Measurements from ENCODE around the gene CS. TPM values are rescaled to one million over a fixed set of nuclear protein-coding genes. Genes with fewer than 3 reads are reported as not detected.

Gene CS
- polyA plus RNA-seq, 4 donors = 94.6 to 138 (median 117) TPM

- H3K27me3 ChIP-seq (ENCODE audit: control insufficient read depth in 3 of 3, insufficient read depth in 3 of 3, low read length in 3 of 3) = no peaks in the 10 kb centered on the region
- no peak overlapping the region for H3K4me3 ChIP-seq (ENCODE audit: low read depth in 1 of 3, low read length in 3 of 3)
- H3K9me3 ChIP-seq (ENCODE audit: control insufficient read depth in 2 of 2, insufficient read depth in 1 of 2, low read depth in 1 of 2, low read length in 1 of 2) = no peaks in the 10 kb centered on the region
- H3K36me3 ChIP-seq (ENCODE audit: control insufficient read depth in 3 of 3, insufficient read depth in 2 of 3, low read depth in 1 of 3, low read length in 3 of 3) = peaks cover 39 to 87% (median 50%) of the 10 kb centered on the region in 3 donors
- DNase-seq = no peak
- H3K27ac ChIP-seq (ENCODE audit: low read depth in 1 of 3, low read length in 2 of 3) = no peak overlapping the region
- peaks cover 0 to 9% (median 0%) of the 10 kb centered on the region in 3 donors for H3K4me1 ChIP-seq (ENCODE audit: control insufficient read depth in 3 of 3, insufficient read depth in 2 of 3, low read depth in 1 of 3, low read length in 2 of 3)
- FAIRE-seq = no peak
- WGBS, 3 donors = 85 to 95% (median 94%) methylated on average over 6 to 8 of the region's 8 CpGs
Measured at GRCh38 chr12:56248711-56249110, 51.4 kb downstream of the CS start.

DNA sequence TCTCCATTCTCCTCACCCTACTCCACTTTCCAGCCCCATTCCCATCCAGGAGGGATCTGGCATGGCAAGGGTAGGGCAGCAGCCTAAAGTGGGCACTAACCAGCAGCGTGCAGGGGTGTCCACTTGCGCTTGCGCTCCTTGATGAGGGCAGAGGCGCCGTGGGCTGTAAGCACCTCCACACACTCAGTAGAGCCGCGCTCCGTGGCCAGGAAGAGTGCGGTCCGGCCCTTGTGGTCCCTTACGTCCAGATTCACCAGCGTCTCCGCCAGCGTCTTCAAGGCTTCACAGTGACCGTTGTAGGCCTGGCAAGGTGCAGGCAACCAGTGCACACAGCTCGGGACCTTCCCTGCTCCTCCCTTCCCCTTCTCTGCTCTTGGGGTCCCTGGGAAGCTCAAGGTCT, 52.2 kb downstream of the CS start:
- DNase-seq (no peak), FAIRE-seq (no peak)
- H3K9me3 ChIP-seq (ENCODE audit: control insufficient read depth in 2 of 2, insufficient read depth in 1 of 2, low read depth in 1 of 2, low read length in 1 of 2) = no peaks in the 10 kb centered on the region
- H3K36me3 ChIP-seq (ENCODE audit: control insufficient read depth in 3 of 3, insufficient read depth in 2 of 3, low read depth in 1 of 3, low read length in 3 of 3) = peaks cover 42 to 87% (median 51%) of the 10 kb centered on the region in 3 donors
- no peak overlapping the region for H3K4me3 ChIP-seq (ENCODE audit: low read depth in 1 of 3, low read length in 3 of 3)
- no peaks in the 10 kb centered on the region for H3K27me3 ChIP-seq (ENCODE audit: control insufficient read depth in 3 of 3, insufficient read depth in 3 of 3, low read length in 3 of 3)
- no peak overlapping the region for H3K27ac ChIP-seq (ENCODE audit: low read depth in 1 of 3, low read length in 2 of 3)
- WGBS, 3 donors = 94 to 96% (median 95%) methylated on average over 16 of the region's 16 CpGs
- peaks cover 0 to 16% (median 0%) of the 10 kb centered on the region in 3 donors for H3K4me1 ChIP-seq (ENCODE audit: control insufficient read depth in 3 of 3, insufficient read depth in 2 of 3, low read depth in 1 of 3, low read length in 2 of 3)

DNA sequence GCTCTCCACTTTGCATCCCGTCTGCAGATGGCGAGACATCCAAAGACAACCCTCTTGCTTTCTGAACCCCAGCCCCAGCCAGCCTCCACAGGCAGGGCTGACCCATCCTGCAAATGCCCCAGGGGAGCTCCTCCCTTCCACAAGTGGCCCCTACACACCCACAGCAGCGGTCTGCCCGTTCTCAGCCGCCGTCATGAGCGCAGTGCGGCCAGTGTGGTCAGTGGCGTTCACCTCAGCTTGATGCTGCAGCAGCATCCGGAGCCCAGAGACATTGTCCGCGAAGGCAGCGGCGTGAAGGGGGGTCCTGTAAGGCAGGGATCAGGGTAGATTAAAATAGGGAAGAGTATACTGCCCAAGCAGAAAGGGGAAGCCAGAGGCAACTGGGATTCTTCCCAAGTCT, 55.6 kb downstream of the CS start:
- Histone ChIP-seq H3K4me1 (ENCODE audit: control insufficient read depth in 3 of 3, insufficient read depth in 2 of 3, low read depth in 1 of 3, low read length in 2 of 3) (peaks cover 0 to 17% (median 0%) of the 10 kb centered on the region in 3 donors), H3K36me3 (ENCODE audit: control insufficient read depth in 3 of 3, insufficient read depth in 2 of 3, low read depth in 1 of 3, low read length in 3 of 3) (peaks cover 45 to 92% (median 48%) of the 10 kb centered on the region in 3 donors), H3K27me3 (ENCODE audit: control insufficient read depth in 3 of 3, insufficient read depth in 3 of 3, low read length in 3 of 3) (no peaks in the 10 kb centered on the region), H3K9me3 (ENCODE audit: control insufficient read depth in 2 of 2, insufficient read depth in 1 of 2, low read depth in 1 of 2, low read length in 1 of 2) (no peaks in the 10 kb centered on the region), H3K27ac (ENCODE audit: low read depth in 1 of 3, low read length in 2 of 3) (no peak overlapping the region), H3K4me3 (ENCODE audit: low read depth in 1 of 3, low read length in 3 of 3) (no peak overlapping the region)
- WGBS, 3 donors = 93 to 97% (median 94%) methylated on average over 14 of the region's 14 CpGs
- DNase-seq (no peak), FAIRE-seq (no peak)

DNA sequence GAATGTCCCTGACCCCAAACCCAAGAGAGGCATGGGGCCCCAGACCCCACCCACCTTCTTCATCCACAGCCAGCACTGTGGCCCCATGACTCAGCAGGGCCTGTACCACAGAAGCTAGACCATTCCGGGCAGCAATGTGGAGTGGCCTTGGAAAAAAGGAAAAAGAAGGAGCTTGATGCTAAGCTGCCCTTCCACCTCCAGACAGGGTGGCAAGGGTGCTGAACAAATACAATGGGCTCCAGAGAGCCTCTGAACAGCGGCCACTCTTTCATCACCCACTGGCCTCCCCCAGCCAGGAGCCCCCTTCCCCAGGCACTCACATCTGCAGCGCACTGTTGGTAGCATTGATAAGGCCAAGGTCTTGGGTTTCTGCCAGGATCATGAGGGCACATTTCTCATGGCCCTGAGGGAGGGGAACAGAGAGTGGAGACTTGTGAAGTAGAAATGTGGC, 56.4 kb downstream of the CS start:
- peaks cover 43 to 93% (median 49%) of the 10 kb centered on the region in 3 donors for H3K36me3 ChIP-seq (ENCODE audit: control insufficient read depth in 3 of 3, insufficient read depth in 2 of 3, low read depth in 1 of 3, low read length in 3 of 3)
- 43 to 60% (median 47%) methylated on average over 3 of the region's 3 CpGs for WGBS, 3 donors
- no peaks in the 10 kb centered on the region for H3K9me3 ChIP-seq (ENCODE audit: control insufficient read depth in 2 of 2, insufficient read depth in 1 of 2, low read depth in 1 of 2, low read length in 1 of 2)
- peak overlapping the region in 1 of 3 donors; percentile 6 for H3K27ac ChIP-seq (ENCODE audit: low read depth in 1 of 3, low read length in 2 of 3)
- peaks cover 0 to 17% (median 0%) of the 10 kb centered on the region in 3 donors for H3K4me1 ChIP-seq (ENCODE audit: control insufficient read depth in 3 of 3, insufficient read depth in 2 of 3, low read depth in 1 of 3, low read length in 2 of 3)
- H3K4me3 ChIP-seq (ENCODE audit: low read depth in 1 of 3, low read length in 3 of 3) = no peak overlapping the region
- no peak for FAIRE-seq
- no peaks in the 10 kb centered on the region for H3K27me3 ChIP-seq (ENCODE audit: control insufficient read depth in 3 of 3, insufficient read depth in 3 of 3, low read length in 3 of 3)
- DNase-seq = no peak

GRCh38 chr12:56242986-56243385, 57.1 kb downstream of the CS start:
- WGBS, 3 donors = 87 to 92% (median 91%) methylated on average over 13 of the region's 13 CpGs
- peaks cover 35 to 93% (median 47%) of the 10 kb centered on the region in 3 donors for H3K36me3 ChIP-seq (ENCODE audit: control insufficient read depth in 3 of 3, insufficient read depth in 2 of 3, low read depth in 1 of 3, low read length in 3 of 3)

DNA sequence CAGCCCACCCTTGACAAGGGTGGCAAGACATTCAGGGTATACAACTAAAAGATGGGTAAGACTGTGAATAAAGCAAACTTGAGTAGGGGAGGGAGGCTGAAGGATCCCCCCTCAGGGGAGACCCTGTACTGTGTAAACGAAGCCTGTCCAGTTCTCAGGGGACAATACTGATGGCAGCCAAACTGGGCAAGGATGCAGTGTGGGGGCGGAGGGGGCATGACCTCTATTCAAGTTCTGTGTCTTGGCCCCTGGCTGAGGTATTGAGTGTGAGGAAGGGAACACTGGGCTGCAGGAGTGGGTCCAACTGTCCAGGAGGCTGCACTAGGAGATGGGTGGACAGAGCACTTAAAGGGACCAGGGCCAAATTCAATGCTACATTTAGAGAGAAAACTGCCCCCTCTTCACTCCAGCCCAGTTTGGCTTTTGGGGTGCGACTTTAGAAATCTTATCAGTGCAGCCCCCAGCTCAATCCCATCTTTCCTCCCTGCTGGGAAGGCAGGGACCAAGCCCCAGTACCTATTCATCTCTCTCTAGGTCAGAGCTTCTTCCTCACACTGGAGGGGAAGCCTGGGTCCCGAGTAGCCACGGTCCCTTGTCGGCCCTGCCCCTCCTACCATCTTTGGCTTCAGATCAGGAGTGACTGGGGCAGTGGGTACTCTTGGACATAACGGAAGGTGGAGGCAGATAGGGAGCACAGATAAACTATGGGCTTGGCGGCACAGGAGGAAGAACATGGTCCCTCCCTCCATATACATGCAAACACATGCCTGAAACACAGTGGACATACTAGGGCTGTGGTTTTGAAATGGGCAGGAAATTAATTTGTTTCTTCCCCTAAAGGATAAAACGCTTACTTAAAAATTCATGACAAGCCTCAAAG, 58.5 kb downstream of the CS start:
- Histone ChIP-seq H3K27ac (ENCODE audit: low read depth in 1 of 3, low read length in 2 of 3) (no peak overlapping the region), H3K4me3 (ENCODE audit: low read depth in 1 of 3, low read length in 3 of 3) (no peak overlapping the region), H3K9me3 (ENCODE audit: control insufficient read depth in 2 of 2, insufficient read depth in 1 of 2, low read depth in 1 of 2, low read length in 1 of 2) (no peaks in the 10 kb centered on the region), H3K36me3 (ENCODE audit: control insufficient read depth in 3 of 3, insufficient read depth in 2 of 3, low read depth in 1 of 3, low read length in 3 of 3) (peaks cover 28 to 94% (median 39%) of the 10 kb centered on the region in 3 donors), H3K4me1 (ENCODE audit: control insufficient read depth in 3 of 3, insufficient read depth in 2 of 3, low read depth in 1 of 3, low read length in 2 of 3) (peaks cover 0 to 17% (median 0%) of the 10 kb centered on the region in 3 donors), H3K27me3 (ENCODE audit: control insufficient read depth in 3 of 3, insufficient read depth in 3 of 3, low read length in 3 of 3) (no peaks in the 10 kb centered on the region)
- DNase-seq = no peak
- FAIRE-seq = no peak
- WGBS, 3 donors = 82 to 90% (median 89%) methylated on average over 9 of the region's 9 CpGs

More at GRCh38 chr12:56242986-56243385, 57.1 kb downstream of the CS start:
- H3K27me3 ChIP-seq (ENCODE audit: control insufficient read depth in 3 of 3, insufficient read depth in 3 of 3, low read length in 3 of 3) = no peaks in the 10 kb centered on the region
- FAIRE-seq = no peak
- no peak overlapping the region for H3K27ac ChIP-seq (ENCODE audit: low read depth in 1 of 3, low read length in 2 of 3)
- H3K9me3 ChIP-seq (ENCODE audit: control insufficient read depth in 2 of 2, insufficient read depth in 1 of 2, low read depth in 1 of 2, low read length in 1 of 2) = no peaks in the 10 kb centered on the region
- H3K4me3 ChIP-seq (ENCODE audit: low read depth in 1 of 3, low read length in 3 of 3) = no peak overlapping the region
- DNase-seq = no peak
- peaks cover 0 to 17% (median 0%) of the 10 kb centered on the region in 3 donors for H3K4me1 ChIP-seq (ENCODE audit: control insufficient read depth in 3 of 3, insufficient read depth in 2 of 3, low read depth in 1 of 3, low read length in 2 of 3)

GRCh38 chr12:56237552-56237951, 62.6 kb downstream of the CS start:
- H3K36me3 ChIP-seq (ENCODE audit: control insufficient read depth in 3 of 3, insufficient read depth in 2 of 3, low read depth in 1 of 3, low read length in 3 of 3) = peaks cover 3 to 85% (median 21%) of the 10 kb centered on the region in 3 donors
- FAIRE-seq (no peak), DNase-seq (no peak)
- WGBS, 3 donors = 73 to 82% (median 78%) methylated on average over 10 to 11 of the region's 11 CpGs
- H3K27ac ChIP-seq (ENCODE audit: low read depth in 1 of 3, low read length in 2 of 3) = no peak overlapping the region
- peaks cover 0 to 4% (median 0%) of the 10 kb centered on the region in 3 donors for H3K4me1 ChIP-seq (ENCODE audit: control insufficient read depth in 3 of 3, insufficient read depth in 2 of 3, low read depth in 1 of 3, low read length in 2 of 3)
- H3K4me3 ChIP-seq (ENCODE audit: low read depth in 1 of 3, low read length in 3 of 3) = no peak overlapping the region
- no peaks in the 10 kb centered on the region for H3K27me3 ChIP-seq (ENCODE audit: control insufficient read depth in 3 of 3, insufficient read depth in 3 of 3, low read length in 3 of 3)
- no peaks in the 10 kb centered on the region for H3K9me3 ChIP-seq (ENCODE audit: control insufficient read depth in 2 of 2, insufficient read depth in 1 of 2, low read depth in 1 of 2, low read length in 1 of 2)

DNA sequence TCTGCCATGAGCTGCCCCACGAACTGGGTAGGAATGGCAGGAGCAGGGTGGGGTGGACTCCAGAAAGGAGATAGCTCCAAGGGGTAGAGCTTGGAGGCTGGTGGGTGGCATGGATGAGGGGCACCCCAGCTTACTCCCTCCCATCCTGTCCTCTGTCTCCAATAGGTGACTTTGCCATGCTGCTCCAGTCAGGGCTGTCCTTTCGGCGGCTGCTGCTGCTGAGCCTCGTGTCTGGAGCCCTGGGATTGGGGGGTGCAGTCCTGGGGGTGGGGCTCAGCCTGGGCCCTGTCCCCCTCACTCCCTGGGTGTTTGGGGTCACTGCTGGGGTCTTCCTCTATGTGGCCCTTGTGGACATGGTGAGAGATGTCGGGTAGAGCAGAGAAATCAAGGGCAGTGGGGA, 63.1 kb downstream of the CS start:
- no peaks in the 10 kb centered on the region for H3K9me3 ChIP-seq (ENCODE audit: control insufficient read depth in 2 of 2, insufficient read depth in 1 of 2, low read depth in 1 of 2, low read length in 1 of 2)
- H3K27ac ChIP-seq (ENCODE audit: low read depth in 1 of 3, low read length in 2 of 3) = no peak overlapping the region
- H3K4me3 ChIP-seq (ENCODE audit: low read depth in 1 of 3, low read length in 3 of 3) = no peak overlapping the region
- no peak for FAIRE-seq
- H3K27me3 ChIP-seq (ENCODE audit: control insufficient read depth in 3 of 3, insufficient read depth in 3 of 3, low read length in 3 of 3) = no peaks in the 10 kb centered on the region
- H3K36me3 ChIP-seq (ENCODE audit: control insufficient read depth in 3 of 3, insufficient read depth in 2 of 3, low read depth in 1 of 3, low read length in 3 of 3) = peaks cover 3 to 82% (median 20%) of the 10 kb centered on the region in 3 donors
- H3K4me1 ChIP-seq (ENCODE audit: control insufficient read depth in 3 of 3, insufficient read depth in 2 of 3, low read depth in 1 of 3, low read length in 2 of 3) = peaks cover 0 to 7% (median 0%) of the 10 kb centered on the region in 3 donors
- DNase-seq = no peak
- 41 to 66% (median 63%) methylated on average over 3 to 5 of the region's 5 CpGs for WGBS, 3 donors

All from small intestine (tissue), 7 donors.